ENCODE data around the gene TMEM198. TPM values are rescaled to one million over a fixed set of nuclear protein-coding genes. Genes with fewer than 3 reads are reported as not detected.

TMEM198 gene, protein sequence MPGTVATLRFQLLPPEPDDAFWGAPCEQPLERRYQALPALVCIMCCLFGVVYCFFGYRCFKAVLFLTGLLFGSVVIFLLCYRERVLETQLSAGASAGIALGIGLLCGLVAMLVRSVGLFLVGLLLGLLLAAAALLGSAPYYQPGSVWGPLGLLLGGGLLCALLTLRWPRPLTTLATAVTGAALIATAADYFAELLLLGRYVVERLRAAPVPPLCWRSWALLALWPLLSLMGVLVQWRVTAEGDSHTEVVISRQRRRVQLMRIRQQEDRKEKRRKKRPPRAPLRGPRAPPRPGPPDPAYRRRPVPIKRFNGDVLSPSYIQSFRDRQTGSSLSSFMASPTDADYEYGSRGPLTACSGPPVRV
- 39.3 and 44.0 TPM in 2 replicates for polyA plus RNA-seq
- 39.7 and 50.9 TPM in 2 replicates for polyA minus RNA-seq

DNA sequence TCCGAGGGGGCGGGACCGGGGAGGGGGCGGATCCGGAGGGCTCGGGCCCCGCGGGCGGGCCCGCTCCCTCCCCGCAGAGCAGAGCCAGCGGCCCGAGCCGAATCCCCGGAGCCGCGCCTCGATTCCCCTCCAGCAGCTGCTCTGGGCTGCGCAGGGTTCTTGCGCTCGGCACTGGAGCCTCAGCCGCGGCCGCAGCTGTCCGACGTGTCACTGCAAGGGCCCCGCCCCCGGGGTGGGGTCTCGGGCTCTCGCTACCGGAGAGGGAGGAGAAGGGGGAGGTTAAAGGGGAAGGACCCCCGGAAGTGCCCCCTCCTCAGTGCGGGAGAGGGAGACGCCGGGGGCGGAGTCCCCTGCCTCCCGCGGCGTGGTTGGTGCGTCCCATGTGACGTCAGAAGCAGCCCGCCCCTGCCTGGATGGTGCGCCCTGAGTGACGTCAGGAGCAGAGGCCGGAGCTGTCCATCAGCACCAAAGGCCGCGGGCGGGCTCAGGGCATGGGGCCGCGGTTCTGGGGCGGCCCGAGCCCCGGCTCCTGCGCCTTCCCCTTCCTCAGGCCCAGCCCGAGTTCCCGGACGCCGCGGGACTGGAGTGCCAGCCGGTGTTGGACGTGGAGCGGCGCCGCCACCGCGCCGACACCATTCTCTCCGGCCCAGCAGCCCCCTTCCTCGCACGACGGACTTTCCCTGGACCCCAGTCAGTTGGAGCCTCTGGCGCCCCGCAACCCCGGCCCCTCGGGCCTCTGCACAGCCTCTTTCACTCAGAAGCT lies at the start of gene TMEM198, which contains the start of gene CHPF:
Gene TMEM198 (plus strand): TSS at position 433 of the 763 bp plus-strand sequence. CDS start 700 bp downstream, outside the sequence.
Gene CHPF (minus strand): TSS at position 214 of the 763 bp plus-strand sequence. CDS start 271 bp downstream, outside the sequence.
- Histone ChIP-seq H2AFZ (ENCODE audit: low read depth, low read length) (peak within 1 kb of the TSS; percentile 73), H3K79me2 (replicated peaks; ENCODE audit: insufficient read depth, low read length) (peaks cover 17% of the 10 kb centered on the region), H3K9ac (ENCODE audit: low read length) (peak within 1 kb of the TSS; percentile 97), H3K36me3 (ENCODE audit: insufficient read depth, low read length) (peaks cover 5% of the 10 kb centered on the region), H3K27me3 (ENCODE audit: insufficient read depth, low read depth, low read length) (no peaks in the 10 kb centered on the region), H3K4me3 (ENCODE audit: low read length) (peak within 1 kb of the TSS; percentile 90), H3K9me2 (ENCODE audit: insufficient read depth, low read length) (no peaks in the 10 kb centered on the region), H3K27ac (ENCODE audit: low read length) (peak within 1 kb of the TSS; percentile 89), H3K9me3 (ENCODE audit: low read length) (no peaks in the 10 kb centered on the region), H3F3A (ENCODE audit: insufficient read depth, low read length, poor library complexity, severe bottlenecking) (no peaks in the 10 kb centered on the region), H3K4me2 (ENCODE audit: low read length) (peak within 1 kb of the TSS; percentile 90), H4K20me1 (ENCODE audit: insufficient read depth) (peaks cover 2% of the 10 kb centered on the region)
- TF ChIP-seq, protein P1, sequence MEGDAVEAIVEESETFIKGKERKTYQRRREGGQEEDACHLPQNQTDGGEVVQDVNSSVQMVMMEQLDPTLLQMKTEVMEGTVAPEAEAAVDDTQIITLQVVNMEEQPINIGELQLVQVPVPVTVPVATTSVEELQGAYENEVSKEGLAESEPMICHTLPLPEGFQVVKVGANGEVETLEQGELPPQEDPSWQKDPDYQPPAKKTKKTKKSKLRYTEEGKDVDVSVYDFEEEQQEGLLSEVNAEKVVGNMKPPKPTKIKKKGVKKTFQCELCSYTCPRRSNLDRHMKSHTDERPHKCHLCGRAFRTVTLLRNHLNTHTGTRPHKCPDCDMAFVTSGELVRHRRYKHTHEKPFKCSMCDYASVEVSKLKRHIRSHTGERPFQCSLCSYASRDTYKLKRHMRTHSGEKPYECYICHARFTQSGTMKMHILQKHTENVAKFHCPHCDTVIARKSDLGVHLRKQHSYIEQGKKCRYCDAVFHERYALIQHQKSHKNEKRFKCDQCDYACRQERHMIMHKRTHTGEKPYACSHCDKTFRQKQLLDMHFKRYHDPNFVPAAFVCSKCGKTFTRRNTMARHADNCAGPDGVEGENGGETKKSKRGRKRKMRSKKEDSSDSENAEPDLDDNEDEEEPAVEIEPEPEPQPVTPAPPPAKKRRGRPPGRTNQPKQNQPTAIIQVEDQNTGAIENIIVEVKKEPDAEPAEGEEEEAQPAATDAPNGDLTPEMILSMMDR (IDR thresholded peaks at IDR 0.05; ENCODE audit: poor library complexity, severe bottlenecking): peak; percentile 21
- peak; percentile 81 for TF ChIP-seq POLR2AphosphoS5 (IDR thresholded peaks at IDR 0.05)
- no peak for TF ChIP-seq EZH2 (IDR thresholded peaks at IDR 0.05; ENCODE audit: borderline replicate concordance, insufficient read depth, low read length, poor library complexity, severe bottlenecking)
- no peak for TF ChIP-seq RAD21 (conservative IDR thresholded peaks at IDR 0.05)
- TF ChIP-seq TAF1 (IDR thresholded peaks at IDR 0.05; ENCODE audit: low read depth): peak; percentile 73
- peak; percentile 17 for TF ChIP-seq SMC3 (conservative IDR thresholded peaks at IDR 0.05; ENCODE audit: poor library complexity)
- peak; percentile 56 for TF ChIP-seq MXI1 (conservative IDR thresholded peaks at IDR 0.05; ENCODE audit: poor library complexity, severe bottlenecking)
- peak; percentile 53 for TF ChIP-seq REST (IDR thresholded peaks at IDR 0.05; ENCODE audit: borderline replicate concordance)
- peak; percentile 77 for TF ChIP-seq EP300 (conservative IDR thresholded peaks at IDR 0.05; ENCODE audit: poor library complexity, severe bottlenecking)

DNA sequence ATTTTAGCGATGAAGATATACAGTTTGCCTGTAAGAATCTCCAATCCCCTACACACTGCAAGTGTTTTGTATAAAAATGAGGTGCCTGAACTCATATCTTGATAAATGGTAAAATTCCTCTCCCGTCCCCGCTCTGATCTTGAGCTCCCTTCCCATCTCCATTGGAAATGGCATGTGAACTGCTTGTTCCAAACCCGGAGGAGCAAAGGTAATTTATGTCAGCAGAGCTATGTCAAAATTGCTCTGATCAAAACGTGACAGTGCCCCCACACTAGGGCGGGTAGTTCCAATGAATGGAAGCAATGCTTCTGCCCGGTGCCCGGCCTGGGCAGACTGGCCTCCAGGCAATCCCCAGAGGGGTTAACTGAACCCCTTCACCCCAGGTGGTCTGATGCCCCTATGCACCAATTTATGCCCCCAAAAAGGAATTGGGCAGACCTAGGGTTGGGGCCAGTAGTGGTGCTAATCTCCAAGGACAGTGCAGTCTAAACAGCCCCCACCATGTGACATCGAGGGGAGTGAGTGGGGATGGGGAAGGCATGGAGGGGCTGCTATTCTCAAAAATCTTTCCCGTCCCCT lies 48.8 kb upstream of the TMEM198 start:
- no peaks in the 10 kb centered on the region for H3F3A ChIP-seq (ENCODE audit: insufficient read depth, low read length, poor library complexity, severe bottlenecking)
- H3K36me3 ChIP-seq (ENCODE audit: insufficient read depth, low read length): no peaks in the 10 kb centered on the region
- peaks cover 60% of the 10 kb centered on the region for H3K27me3 ChIP-seq (ENCODE audit: insufficient read depth, low read depth, low read length)
- no peak overlapping the region for H3K4me2 ChIP-seq (ENCODE audit: low read length)
- no peak for TF ChIP-seq SMC3 (conservative IDR thresholded peaks at IDR 0.05; ENCODE audit: poor library complexity)
- TF ChIP-seq REST (IDR thresholded peaks at IDR 0.05; ENCODE audit: borderline replicate concordance): no peak
- TF ChIP-seq EZH2 (IDR thresholded peaks at IDR 0.05; ENCODE audit: borderline replicate concordance, insufficient read depth, low read length, poor library complexity, severe bottlenecking): no peak
- TF ChIP-seq EP300 (conservative IDR thresholded peaks at IDR 0.05; ENCODE audit: poor library complexity, severe bottlenecking): no peak
- TF ChIP-seq, protein P1 (IDR thresholded peaks at IDR 0.05; ENCODE audit: poor library complexity, severe bottlenecking): no peak
- no peak for TF ChIP-seq POLR2AphosphoS5 (IDR thresholded peaks at IDR 0.05)
- TF ChIP-seq RAD21 (conservative IDR thresholded peaks at IDR 0.05): no peak
- no peak for TF ChIP-seq MXI1 (conservative IDR thresholded peaks at IDR 0.05; ENCODE audit: poor library complexity, severe bottlenecking)
- TF ChIP-seq TAF1 (IDR thresholded peaks at IDR 0.05; ENCODE audit: low read depth): no peak
- no peaks in the 10 kb centered on the region for H3K79me2 ChIP-seq (replicated peaks; ENCODE audit: insufficient read depth, low read length)
- no peaks in the 10 kb centered on the region for H4K20me1 ChIP-seq (ENCODE audit: insufficient read depth)
- H3K4me3 ChIP-seq (ENCODE audit: low read length): peak overlapping the region; percentile 8
- H3K9ac ChIP-seq (ENCODE audit: low read length): no peak overlapping the region
- no peaks in the 10 kb centered on the region for H3K9me3 ChIP-seq (ENCODE audit: low read length)
- H3K27ac ChIP-seq (ENCODE audit: low read length): no peak overlapping the region
- no peak overlapping the region for H2AFZ ChIP-seq (ENCODE audit: low read depth, low read length)
- H3K9me2 ChIP-seq (ENCODE audit: insufficient read depth, low read length): no peaks in the 10 kb centered on the region
